ENCODE results near the gene KRT81. TPM values are rescaled to one million over a fixed set of nuclear protein-coding genes. Genes with fewer than 3 reads are reported as not detected.
"Not testable (repeated sequence)": the region's sequence is repeated elsewhere in the genome, so short reads cannot be mapped to it uniquely, and the experiment has no call there.

KRT81 gene
- total RNA-seq, 3 donors from 2014 or later = 3.6 to 29.9 TPM; not detected in 1

DNA sequence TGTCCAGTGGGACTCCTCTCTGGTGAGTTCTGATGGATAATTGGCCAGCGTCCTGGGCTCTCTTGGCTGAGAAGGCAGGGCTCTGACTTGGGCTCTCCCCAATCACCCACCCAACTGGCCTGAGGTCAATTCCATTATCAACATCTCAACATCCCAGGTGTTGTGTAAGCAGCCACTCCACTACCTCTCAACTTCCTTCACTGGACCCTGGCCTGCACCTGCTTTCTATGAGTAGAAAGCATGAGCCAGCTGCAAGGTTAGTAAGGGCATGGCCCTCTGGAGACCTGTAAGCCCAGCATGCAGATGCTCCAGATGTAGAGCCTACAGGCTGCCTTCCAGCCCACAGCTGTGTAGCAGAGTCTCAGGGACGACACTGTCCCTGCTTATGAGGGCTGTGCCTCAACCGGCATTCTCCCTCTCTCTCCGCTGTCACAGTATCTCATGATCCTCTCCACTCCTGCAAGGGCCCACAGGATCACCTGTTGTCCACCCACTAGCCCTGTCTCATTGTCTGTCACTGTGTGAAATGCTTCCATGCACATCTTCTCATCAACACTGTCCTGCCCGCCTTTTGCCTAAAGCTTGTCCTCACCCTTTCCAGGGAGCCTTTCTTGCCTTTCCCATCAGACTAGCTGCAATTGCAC lies 5.4 kb upstream of the KRT81 start:
- Histone ChIP-seq H3K27ac (no peak overlapping the region), H3K4me3 (no peak overlapping the region), H3K36me3 (no peaks in the 10 kb centered on the region), H3K4me1 (no peaks in the 10 kb centered on the region), H3K27me3 (no peaks in the 10 kb centered on the region), H3K9me3 (no peaks in the 10 kb centered on the region)
- TF ChIP-seq POLR2A (IDR thresholded peaks at IDR 0.05) (no peak), POLR2AphosphoS5 (IDR thresholded peaks at IDR 0.05) (no peak)
- TF ChIP-seq, protein P1, sequence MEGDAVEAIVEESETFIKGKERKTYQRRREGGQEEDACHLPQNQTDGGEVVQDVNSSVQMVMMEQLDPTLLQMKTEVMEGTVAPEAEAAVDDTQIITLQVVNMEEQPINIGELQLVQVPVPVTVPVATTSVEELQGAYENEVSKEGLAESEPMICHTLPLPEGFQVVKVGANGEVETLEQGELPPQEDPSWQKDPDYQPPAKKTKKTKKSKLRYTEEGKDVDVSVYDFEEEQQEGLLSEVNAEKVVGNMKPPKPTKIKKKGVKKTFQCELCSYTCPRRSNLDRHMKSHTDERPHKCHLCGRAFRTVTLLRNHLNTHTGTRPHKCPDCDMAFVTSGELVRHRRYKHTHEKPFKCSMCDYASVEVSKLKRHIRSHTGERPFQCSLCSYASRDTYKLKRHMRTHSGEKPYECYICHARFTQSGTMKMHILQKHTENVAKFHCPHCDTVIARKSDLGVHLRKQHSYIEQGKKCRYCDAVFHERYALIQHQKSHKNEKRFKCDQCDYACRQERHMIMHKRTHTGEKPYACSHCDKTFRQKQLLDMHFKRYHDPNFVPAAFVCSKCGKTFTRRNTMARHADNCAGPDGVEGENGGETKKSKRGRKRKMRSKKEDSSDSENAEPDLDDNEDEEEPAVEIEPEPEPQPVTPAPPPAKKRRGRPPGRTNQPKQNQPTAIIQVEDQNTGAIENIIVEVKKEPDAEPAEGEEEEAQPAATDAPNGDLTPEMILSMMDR (IDR thresholded peaks at IDR 0.05) = no peak
- peak in 1 of 2 donors; percentile 34 for DNase-seq (ENCODE audit: low spot score in 2 of 2)
- intact Hi-C loops (cut with DNase I; ENCODE audit: low total_unique reads) = no loop called here

- H3K27ac ChIP-seq = no peak overlapping the region
- DNase-seq (ENCODE audit: low spot score in 2 of 2) = peak in 1 of 2 donors; percentile 15
- H3K4me1 ChIP-seq = no peaks in the 10 kb centered on the region
- intact Hi-C loops (cut with DNase I; ENCODE audit: low total_unique reads) = no loop called here
- H3K27me3 ChIP-seq = no peaks in the 10 kb centered on the region
- H3K9me3 ChIP-seq = no peaks in the 10 kb centered on the region
- H3K4me3 ChIP-seq = no peak overlapping the region
- H3K36me3 ChIP-seq = no peaks in the 10 kb centered on the region
- TF ChIP-seq POLR2A (IDR thresholded peaks at IDR 0.05) (no peak), POLR2AphosphoS5 (IDR thresholded peaks at IDR 0.05) (no peak)
- TF ChIP-seq, protein P1 (IDR thresholded peaks at IDR 0.05) = no peak
Observed at GRCh38 chr12:52295663-52296062, 4.3 kb upstream of the KRT81 start.

DNA sequence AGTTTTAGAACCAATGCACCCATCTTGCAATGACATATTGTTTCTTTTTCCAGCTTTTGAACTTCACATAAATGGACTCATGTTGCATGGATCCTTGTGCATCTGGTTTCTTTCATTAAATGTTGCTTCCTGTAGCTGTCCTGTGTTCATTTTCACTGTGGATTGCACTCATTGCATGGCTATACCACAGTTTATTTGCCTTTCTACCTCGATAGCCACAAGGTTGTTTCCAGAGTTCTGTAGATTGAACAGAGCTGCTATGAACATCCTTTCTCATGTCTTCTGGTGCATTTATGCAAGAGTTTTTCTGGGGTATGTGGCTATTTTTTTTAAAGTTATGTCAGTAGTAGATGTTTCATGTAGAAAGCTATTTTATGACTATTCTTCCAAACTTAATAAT lies 3.5 kb upstream of the KRT81 start:
- H3K27me3 ChIP-seq = no peaks in the 10 kb centered on the region
- no peak overlapping the region for H3K27ac ChIP-seq
- intact Hi-C loops (cut with DNase I; ENCODE audit: low total_unique reads) = loop anchor here (1.0 kb wide), 1 partner anchor 24 kb away; no protein-coding TSS in a partner anchor
- DNase-seq (ENCODE audit: low spot score in 2 of 2) = no peak
- H3K4me3 ChIP-seq = no peak overlapping the region
- no peak for TF ChIP-seq POLR2A (IDR thresholded peaks at IDR 0.05)
- no peaks in the 10 kb centered on the region for H3K36me3 ChIP-seq
- H3K9me3 ChIP-seq = no peaks in the 10 kb centered on the region
- H3K4me1 ChIP-seq = no peaks in the 10 kb centered on the region

DNA sequence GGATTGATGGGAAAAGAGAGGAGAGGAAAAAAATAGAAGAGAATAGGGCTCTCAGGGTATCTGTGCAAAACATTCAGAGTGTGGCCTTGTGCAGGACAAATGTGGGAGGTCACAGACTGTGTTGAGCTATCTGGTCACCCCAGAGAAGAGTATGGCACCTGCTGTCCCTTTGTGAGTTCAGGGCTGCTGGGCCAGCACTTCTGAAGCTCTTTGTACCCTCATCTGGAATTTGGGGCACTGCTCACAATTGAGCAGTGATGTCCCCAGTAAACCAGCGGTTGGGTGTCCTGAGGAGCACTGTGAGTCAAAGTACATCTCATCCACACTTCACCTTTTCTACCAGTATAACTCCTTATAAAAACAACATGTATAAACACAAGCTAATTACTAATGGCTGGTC lies 2.6 kb upstream of the KRT81 start:
- Histone ChIP-seq H3K4me1 (no peaks in the 10 kb centered on the region), H3K27me3 (no peaks in the 10 kb centered on the region), H3K4me3 (no peak overlapping the region), H3K9me3 (no peaks in the 10 kb centered on the region), H3K27ac (no peak overlapping the region), H3K36me3 (no peaks in the 10 kb centered on the region)
- intact Hi-C loops (cut with DNase I; ENCODE audit: low total_unique reads) = loop anchor here (1.0 kb wide), 1 partner anchor 25 kb away; no protein-coding TSS in a partner anchor
- DNase-seq (ENCODE audit: low spot score in 2 of 2) = peak in 1 of 2 donors; percentile 19
- TF ChIP-seq POLR2AphosphoS5 (IDR thresholded peaks at IDR 0.05) = no peak
- no peak for TF ChIP-seq POLR2A (IDR thresholded peaks at IDR 0.05)
- TF ChIP-seq, protein P1 (IDR thresholded peaks at IDR 0.05) = no peak

DNA sequence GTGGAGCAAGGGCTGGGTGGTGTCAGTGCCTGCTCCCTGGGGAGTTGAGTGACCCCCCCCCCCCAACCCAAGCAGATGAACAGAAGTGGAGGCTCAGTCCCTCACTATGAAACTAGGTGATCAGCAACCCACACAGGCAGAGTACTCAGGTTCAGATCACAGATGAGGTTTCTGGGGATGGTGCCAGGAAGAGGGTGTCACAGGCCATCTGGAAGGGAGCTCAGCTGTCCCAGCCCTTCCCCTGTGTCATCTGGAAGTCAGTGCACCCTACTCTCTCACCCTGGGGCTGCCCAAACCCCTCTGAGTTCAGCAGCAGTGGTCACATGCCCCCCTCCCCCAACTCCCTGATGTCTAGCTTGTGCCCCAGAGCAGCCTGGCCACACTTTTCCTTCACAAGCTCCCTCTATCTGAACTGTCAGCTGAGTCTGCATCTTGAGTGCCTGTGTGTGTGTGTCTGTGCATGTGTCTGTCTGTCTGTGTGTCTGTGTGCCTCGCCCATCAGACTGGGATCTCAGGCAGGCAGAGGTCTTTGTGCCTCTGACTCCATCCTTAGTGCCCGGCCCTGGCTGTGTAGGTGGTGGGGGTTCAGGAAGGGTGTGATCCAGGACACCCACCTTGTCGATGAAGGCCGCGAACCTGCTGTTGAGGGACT lies 725 bp downstream of the KRT81 start:
- H3K27ac ChIP-seq; H3K27me3 ChIP-seq; H3K4me3 ChIP-seq; DNase-seq (ENCODE audit: low spot score in 2 of 2); H3K36me3 ChIP-seq; intact Hi-C loops (cut with DNase I; ENCODE audit: low total_unique reads); H3K9me3 ChIP-seq; H3K4me1 ChIP-seq: not testable (repeated sequence)

DNA sequence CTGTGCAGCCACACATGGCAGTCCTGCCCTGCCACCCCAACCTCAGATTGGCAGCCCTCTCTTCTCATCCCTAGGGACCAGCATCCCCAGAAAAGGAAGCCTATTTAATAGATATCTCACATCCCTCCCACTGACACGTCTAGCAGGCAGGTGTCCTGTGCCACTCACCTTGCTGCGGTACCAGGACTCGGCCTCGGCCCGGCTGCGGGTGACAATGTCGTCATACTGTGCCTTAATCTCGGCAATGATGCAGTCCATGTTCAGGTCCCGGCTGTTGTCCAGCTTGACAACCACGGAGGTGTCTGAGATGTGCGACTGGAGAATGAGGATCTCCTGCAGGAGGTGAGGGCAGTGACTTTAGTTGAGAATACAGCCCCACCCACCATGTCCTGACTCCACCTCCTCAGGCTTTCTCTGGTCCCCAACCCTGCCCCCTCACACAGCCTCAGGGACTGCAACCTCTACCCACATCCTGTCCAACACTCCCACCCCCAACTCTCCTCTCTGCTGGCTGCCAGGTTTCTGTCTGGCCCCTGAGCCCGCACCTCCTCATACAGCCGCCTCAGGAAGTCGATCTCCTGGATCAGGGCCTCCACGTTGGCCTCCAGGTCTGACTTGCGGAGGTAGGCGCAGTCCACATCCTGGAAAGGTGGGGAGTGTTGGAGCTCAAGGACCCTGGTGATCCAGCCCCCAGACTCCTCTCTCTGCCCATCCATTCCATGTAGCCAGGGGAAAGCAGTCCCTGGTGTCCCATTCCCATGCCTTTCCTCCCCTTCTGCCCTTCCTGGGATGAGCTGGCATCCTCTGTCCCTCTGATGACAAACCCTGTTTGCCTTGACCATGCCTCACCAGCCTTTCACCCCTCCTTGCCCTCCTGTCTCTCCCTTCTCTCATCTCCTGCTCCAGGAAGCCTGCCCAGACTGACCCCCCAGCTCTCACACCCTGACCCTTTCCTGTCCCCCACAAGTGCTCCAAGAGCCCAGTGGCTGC lies 3.2 kb downstream of the KRT81 start:
- H3K36me3 ChIP-seq, H3K4me3 ChIP-seq, H3K27ac ChIP-seq, H3K4me1 ChIP-seq, H3K9me3 ChIP-seq, H3K27me3 ChIP-seq: not testable (repeated sequence)
- intact Hi-C loops (cut with DNase I; ENCODE audit: low total_unique reads) = loop anchor here (10.0 kb wide), 1 partner anchor 1097 kb away; the partner anchor contains the start of gene SP1
- DNase-seq (ENCODE audit: low spot score in 2 of 2) = peak in 1 of 2 donors; percentile 34

DNA sequence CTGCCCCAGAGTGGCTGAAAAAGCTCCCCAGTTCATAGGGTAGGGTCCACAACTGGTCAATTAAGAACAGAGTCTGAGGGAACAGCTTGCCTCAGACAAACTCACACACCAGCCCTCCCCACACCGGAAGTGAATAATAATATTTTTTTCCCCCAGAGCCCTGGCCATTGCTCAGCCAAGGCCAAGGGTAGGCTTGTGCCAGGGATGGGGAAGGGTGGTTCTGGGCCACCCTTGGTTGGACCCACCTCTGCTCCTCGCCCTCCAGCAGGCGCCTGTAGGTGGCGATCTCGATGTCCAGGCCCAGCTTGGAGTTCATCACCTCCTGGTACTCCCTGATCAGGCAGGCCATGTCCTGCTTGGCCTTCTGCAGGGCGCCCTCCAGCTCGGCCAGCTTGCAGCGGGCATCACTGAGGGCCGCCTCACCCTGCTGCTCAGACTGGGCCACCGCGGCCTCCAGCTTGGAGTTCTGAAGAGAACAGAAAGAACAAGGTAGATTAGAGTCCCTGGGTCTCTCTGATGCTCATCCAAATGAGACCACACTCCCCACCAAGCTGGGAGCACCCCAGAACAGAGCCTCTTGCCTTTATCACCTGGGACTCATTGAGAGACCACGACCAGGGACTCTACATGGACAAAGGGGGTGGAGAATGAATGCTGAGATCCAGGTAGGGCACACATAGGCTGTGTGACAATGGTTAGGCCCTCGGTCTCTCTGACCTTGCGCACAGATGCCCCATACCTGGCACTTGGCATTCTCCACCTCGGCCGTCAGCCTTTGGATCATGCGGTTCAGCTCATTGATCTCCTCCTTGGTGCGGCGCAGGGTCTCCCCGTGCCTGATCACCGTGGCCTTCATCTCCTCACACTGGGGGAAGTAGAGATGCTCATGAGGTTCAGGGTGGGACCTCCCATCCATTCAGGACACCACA lies 4.2 kb downstream of the KRT81 start:
- intact Hi-C loops (cut with DNase I; ENCODE audit: low total_unique reads) = loop anchor here (10.0 kb wide), 1 partner anchor 1098 kb away; the partner anchor contains the start of gene SP1
- H3K27me3 ChIP-seq; H3K27ac ChIP-seq; H3K4me3 ChIP-seq; H3K36me3 ChIP-seq; H3K4me1 ChIP-seq; H3K9me3 ChIP-seq; DNase-seq (ENCODE audit: low spot score in 2 of 2): not testable (repeated sequence)

Measured in breast epithelium (tissue), 4 donors.